Esophagus squamous epithelium (tissue), 4 donors: ENCODE results near the gene CEP63.

Source experiments
- POLR2A ChIP-seq, 4 donors: fragments of 450-650 bp; IDR thresholded peaks; one replicate each; pipeline ENCODE4 v1.6.1; 2017; ENCODE audit warnings: antibody characterized with exemption in 4 of 4, mild to moderate bottlenecking in 4 of 4, moderate library complexity in 3 of 4
- TF ChIP-seq, protein P1 (sequence below), 6 experiments: fragments of 450-650 bp in 4 of 6; fragments of 200-600 bp in 2 of 6; sonication (generic) in 2 of 6; IDR thresholded peaks; one replicate each; pipeline ENCODE4 v1.5.1; 2016 to 2019; ENCODE audit warnings: antibody characterized with exemption in 6 of 6, mild to moderate bottlenecking in 4 of 6, moderate library complexity in 4 of 6

DNA sequence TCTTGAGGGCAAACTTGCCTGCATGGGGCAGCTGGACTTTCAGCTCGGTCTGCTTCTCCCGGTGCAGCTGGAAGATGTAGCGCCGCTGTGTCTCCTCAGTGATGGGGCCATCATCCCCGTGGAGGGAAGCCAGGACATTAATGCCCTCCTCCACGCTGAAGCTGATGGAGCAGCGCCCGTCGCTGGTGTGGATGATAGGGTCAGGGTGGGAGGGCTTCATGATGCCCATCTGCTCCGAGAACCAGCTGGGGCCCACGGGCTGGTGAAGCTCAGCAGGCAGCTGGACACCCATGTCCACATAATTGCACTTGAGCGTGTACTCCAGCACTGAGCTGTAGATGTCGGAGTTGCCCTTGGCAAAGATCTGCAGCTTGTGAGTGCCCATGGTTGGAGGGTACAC lies 118.1 kb downstream of the CEP63 start:
- no peak for TF ChIP-seq POLR2A (IDR thresholded peaks at IDR 0.05)
- TF ChIP-seq, protein P1, sequence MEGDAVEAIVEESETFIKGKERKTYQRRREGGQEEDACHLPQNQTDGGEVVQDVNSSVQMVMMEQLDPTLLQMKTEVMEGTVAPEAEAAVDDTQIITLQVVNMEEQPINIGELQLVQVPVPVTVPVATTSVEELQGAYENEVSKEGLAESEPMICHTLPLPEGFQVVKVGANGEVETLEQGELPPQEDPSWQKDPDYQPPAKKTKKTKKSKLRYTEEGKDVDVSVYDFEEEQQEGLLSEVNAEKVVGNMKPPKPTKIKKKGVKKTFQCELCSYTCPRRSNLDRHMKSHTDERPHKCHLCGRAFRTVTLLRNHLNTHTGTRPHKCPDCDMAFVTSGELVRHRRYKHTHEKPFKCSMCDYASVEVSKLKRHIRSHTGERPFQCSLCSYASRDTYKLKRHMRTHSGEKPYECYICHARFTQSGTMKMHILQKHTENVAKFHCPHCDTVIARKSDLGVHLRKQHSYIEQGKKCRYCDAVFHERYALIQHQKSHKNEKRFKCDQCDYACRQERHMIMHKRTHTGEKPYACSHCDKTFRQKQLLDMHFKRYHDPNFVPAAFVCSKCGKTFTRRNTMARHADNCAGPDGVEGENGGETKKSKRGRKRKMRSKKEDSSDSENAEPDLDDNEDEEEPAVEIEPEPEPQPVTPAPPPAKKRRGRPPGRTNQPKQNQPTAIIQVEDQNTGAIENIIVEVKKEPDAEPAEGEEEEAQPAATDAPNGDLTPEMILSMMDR (IDR thresholded peaks at IDR 0.05): no peak
